Heart left ventricle (tissue), 16 donors: Measurements from ENCODE around the gene FURIN. TPM values are rescaled to one million over a fixed set of nuclear protein-coding genes. Genes with fewer than 3 reads are reported as not detected.
"Not testable (repeated sequence)": the region's sequence is repeated elsewhere in the genome, so short reads cannot be mapped to it uniquely, and the experiment has no call there.

Experiments
- ATAC-seq, 4 donors: fragments of 200-7000 bp; cut with Tn5 transposase; one replicate each; pipeline ENCODE4 v1.9.1; 2020 to 2022; ENCODE audit warnings: moderate library complexity in 4 of 4, mild to moderate bottlenecking in 3 of 4, moderate number of reproducible peaks in 1 of 4
- DNase-seq, 5 donors: peaks; one replicate each; pipeline ENCODE4 v3.0.0-alpha.2; 2020
- H3K27ac ChIP-seq, 12 donors: fragments of 200-600 bp; sonication (generic) in 4 of 12; one replicate each; pipeline versions ENCODE4 v1.5.0 to v1.8.0; 2016 to 2022; ENCODE audit warnings: mild to moderate bottlenecking in 2 of 12
- H3K27me3 ChIP-seq, 9 donors: fragments of 200-600 bp; sonication (generic) in 2 of 9; one replicate each; pipeline versions ENCODE4 v1.5.1 to v1.8.0; 2016 to 2022; ENCODE audit warnings: mild to moderate bottlenecking in 3 of 9
- H3K36me3 ChIP-seq, 9 donors: fragments of 200-600 bp; sonication (generic) in 2 of 9; one replicate each; pipeline versions ENCODE4 v1.5.0 to v1.8.0; 2018 to 2022; ENCODE audit warnings: mild to moderate bottlenecking in 2 of 9
- H3K4me1 ChIP-seq, 12 donors: fragments of 200-600 bp; sonication (generic) in 4 of 12; one replicate each; pipeline versions ENCODE4 v1.5.0 to v1.8.0; 2016 to 2022; ENCODE audit warnings: mild to moderate bottlenecking in 3 of 12
- H3K4me3 ChIP-seq, 12 donors: fragments of 200-600 bp; sonication (generic) in 4 of 12; one replicate each; pipeline versions ENCODE4 v1.5.0 to v1.8.0; 2017 to 2022; ENCODE audit warnings: mild to moderate bottlenecking in 9 of 12, moderate library complexity in 4 of 12
- H3K9me3 ChIP-seq, 12 donors: fragments of 200-600 bp; sonication (generic) in 4 of 12; one replicate each; pipeline versions ENCODE4 v1.5.0 to v1.8.0; 2016 to 2022; ENCODE audit warnings: mild to moderate bottlenecking in 1 of 12
- POLR2A ChIP-seq, 2 donors: fragments of 450-650 bp; IDR thresholded peaks; one replicate each; pipeline ENCODE4 v1.6.1; 2017; ENCODE audit warnings: antibody characterized with exemption in 2 of 2, mild to moderate bottlenecking in 2 of 2, moderate library complexity in 2 of 2
- WGBS, 4 donors: extraction: QIAGEN DNeasy Blood & Tissue Kit in 2 of 4; methylation state at CpG; one replicate each; pipeline versions ENCODE4 v1.1.5 to v1.1.7; 2013 to 2018; 5-methylcytosine and 5-hydroxymethylcytosine counted together
- intact Hi-C, 10 donors: fragments of 100-400 bp; cut with DNase I; formaldehyde crosslinking; loops; one replicate each; pipeline versions ENCODE4 v1.11.1 to v1.14.2; 2022
- polyA plus RNA-seq, 2 donors: library from polyadenylated mRNA; stranded (reverse); fragments of 200-250 nt; gene quantifications; one replicate each; pipeline ENCODE4 v1.2.3, GENCODE V29; 2013
- total RNA-seq, 9 donors: library from RNA; depleted of rRNA in 2 of 9; stranded (reverse); fragments of >200 nt in 2 of 9; fragmentation: NEBNext Ultra II Directional in 3 of 9; extraction: Animal tissue kit (Norgen Biotek cat#: 25700) in 3 of 9; gene quantifications; one replicate each; pipeline versions ENCODE4 v1.1.0 to v1.2.4, GENCODE V29; 2016 to 2023
- TF ChIP-seq, protein P1 (sequence below), 12 donors: fragments of 200-600 bp; sonication (generic) in 4 of 12; IDR thresholded peaks; one replicate each; pipeline versions ENCODE4 v1.5.0 to v1.8.0; 2018 to 2022; ENCODE audit warnings: antibody characterized with exemption in 12 of 12, mild to moderate bottlenecking in 5 of 12
- donor health status: ischemic (EF 13 %, LVEDD 7.1; RV severe dilation, severe dysfunction).
- donor health status: healthy with polysubstance abuse.
- donor health status: DM: no; HTN: yes; CAD: no.
- donor health status: DM: no; HTN: no; CAD: no.
- donor health status: ischemic (EF 25% LVEDD 6.9; RV normal size, moderate dysfunction).
- donor health status: ischemic (EF 25% LVEDD 5.7; RV mildly dilated, moderate dysfunction).
- donor health status: healthy.
- donor health status: DM: yes; HTN: yes; CAD: no.
- donor health status: ischemic (EF 35%, LVEDD 5.7; RV mildly dilated, moderate dysfunction).
- donor health status: nonischemic (EF 11% LVEDD 7.7; RV severe dilation, severe dysfunction).
- donor health status: DM: yes; HTN: yes; CAD: no.
- donor health status: PGD.
- donor health status: ischemic (EF 29% LVEDD 5.4; RV normal size, mild dysfunction).
- donor health status: nonischemic (EF 23%, LVEDD 6.1; RV moderate dilation, normal function).

FURIN gene
- total and polyA plus RNA-seq, 11 donors: 37.2 to 174 (median 64.8) TPM

DNA sequence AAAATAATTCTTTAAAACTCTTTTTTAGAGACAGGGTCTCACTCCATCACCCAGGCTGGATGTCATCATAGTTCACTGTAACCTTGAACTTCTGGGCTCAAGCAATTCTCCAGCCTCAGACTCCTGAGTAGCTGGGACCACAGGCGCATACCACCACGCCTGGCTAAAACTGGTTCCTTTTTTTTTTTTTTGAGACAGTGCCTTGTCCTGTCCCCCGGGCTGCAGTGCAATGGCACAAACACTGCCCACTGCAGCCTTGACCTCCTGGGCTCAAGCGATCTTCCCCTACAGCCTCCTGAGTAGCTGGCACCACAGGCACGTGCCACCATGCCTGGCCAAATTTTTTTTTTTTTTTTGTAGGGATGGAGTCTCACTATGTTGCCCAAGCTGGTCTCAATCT is 23.7 kb upstream of the FURIN start:
- DNase-seq (no peak), ATAC-seq (peak in 1 of 4 donors; percentile 13)
- Histone ChIP-seq H3K27me3 (no peaks in the 10 kb centered on the region), H3K4me1 (peaks cover 0 to 26% (median 0%) of the 10 kb centered on the region in 12 donors), H3K27ac (peak overlapping the region in 1 of 12 donors; percentile 80), H3K4me3 (no peak overlapping the region), H3K36me3 (no peaks in the 10 kb centered on the region), H3K9me3 (no peaks in the 10 kb centered on the region)
- intact Hi-C loops: no loop called here
- TF ChIP-seq, protein P1, sequence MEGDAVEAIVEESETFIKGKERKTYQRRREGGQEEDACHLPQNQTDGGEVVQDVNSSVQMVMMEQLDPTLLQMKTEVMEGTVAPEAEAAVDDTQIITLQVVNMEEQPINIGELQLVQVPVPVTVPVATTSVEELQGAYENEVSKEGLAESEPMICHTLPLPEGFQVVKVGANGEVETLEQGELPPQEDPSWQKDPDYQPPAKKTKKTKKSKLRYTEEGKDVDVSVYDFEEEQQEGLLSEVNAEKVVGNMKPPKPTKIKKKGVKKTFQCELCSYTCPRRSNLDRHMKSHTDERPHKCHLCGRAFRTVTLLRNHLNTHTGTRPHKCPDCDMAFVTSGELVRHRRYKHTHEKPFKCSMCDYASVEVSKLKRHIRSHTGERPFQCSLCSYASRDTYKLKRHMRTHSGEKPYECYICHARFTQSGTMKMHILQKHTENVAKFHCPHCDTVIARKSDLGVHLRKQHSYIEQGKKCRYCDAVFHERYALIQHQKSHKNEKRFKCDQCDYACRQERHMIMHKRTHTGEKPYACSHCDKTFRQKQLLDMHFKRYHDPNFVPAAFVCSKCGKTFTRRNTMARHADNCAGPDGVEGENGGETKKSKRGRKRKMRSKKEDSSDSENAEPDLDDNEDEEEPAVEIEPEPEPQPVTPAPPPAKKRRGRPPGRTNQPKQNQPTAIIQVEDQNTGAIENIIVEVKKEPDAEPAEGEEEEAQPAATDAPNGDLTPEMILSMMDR (IDR thresholded peaks at IDR 0.05): no peak
- TF ChIP-seq POLR2A (IDR thresholded peaks at IDR 0.05): no peak
- 85 to 87% (median 86%) methylated on average over 5 of the region's 5 CpGs for WGBS, 4 donors

DNA sequence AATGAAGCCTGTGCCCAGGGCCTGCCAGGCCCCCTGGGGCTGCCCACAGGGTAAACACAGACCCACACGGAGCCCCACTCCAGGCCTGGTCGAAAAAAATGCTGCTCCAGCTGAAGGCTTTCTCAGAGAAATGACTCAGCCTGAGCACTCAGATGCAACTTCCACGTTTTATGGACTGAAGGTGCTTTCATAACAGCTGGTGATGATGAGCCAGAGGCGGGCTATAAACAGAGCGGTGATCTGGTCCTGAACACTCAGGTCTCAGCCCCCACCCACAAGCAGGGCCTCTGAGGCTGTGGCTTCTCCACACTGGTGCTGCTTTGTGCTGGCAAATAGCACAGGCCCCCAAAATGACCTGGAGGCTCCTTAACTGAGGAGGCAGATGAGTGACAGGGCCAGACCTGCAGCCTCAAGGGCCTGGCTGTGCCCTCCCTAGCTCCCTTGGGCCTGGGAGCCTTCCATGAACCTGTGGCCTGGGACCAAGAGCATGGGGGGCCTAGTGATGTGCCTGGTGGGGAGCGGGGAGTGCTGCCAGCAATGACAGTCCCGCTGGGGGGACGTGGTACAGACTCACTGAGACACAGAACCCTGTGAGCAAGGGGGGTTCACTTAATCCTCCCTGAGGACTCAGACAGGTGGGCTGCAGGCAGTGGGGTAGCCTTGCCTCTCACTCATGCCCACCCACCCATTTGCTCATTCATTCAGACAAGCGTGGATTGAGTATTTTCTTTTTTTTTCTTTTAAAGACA is 23.0 kb upstream of the FURIN start:
- H3K4me1 ChIP-seq: peaks cover 0 to 25% (median 0%) of the 10 kb centered on the region in 12 donors
- H3K27me3 ChIP-seq: no peaks in the 10 kb centered on the region
- H3K4me3 ChIP-seq: no peak overlapping the region
- H3K9me3 ChIP-seq: no peaks in the 10 kb centered on the region
- H3K27ac ChIP-seq: peak overlapping the region in 1 of 12 donors; percentile 80
- peak in 3 of 4 donors; percentile 22 to 77 (median 50) for ATAC-seq
- no peaks in the 10 kb centered on the region for H3K36me3 ChIP-seq
- DNase-seq: peak in 2 of 5 donors; percentile 28 to 40
- TF ChIP-seq, protein P1 (IDR thresholded peaks at IDR 0.05): no peak
- no peak for TF ChIP-seq POLR2A (IDR thresholded peaks at IDR 0.05)
- 81 to 90% (median 85%) methylated on average over 7 to 9 of the region's 9 CpGs for WGBS, 4 donors
- intact Hi-C loops: no loop called here

DNA sequence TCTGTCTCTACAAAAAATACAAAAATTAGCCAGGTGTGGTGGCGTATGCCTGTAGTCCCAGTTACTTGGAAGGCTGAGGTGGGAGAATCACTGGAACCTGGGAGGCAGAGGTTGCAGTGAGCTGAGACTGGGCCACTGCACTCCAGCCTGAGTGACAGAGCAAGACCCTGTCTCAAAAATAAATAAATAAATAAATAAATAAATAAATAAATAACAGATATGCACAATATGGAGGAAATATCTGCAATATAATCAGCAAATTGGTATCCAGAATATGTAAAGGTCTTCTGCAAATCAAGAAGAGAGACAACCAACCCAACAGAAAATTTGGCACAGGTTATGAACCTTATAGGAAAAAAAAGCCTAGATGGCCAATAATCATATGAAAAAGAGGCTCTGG is 19.0 kb upstream of the FURIN start:
- H3K9me3 ChIP-seq, H3K27me3 ChIP-seq, H3K4me3 ChIP-seq, DNase-seq, ATAC-seq, H3K36me3 ChIP-seq, intact Hi-C loops, H3K27ac ChIP-seq: not testable (repeated sequence)
- WGBS, 4 donors: 92 to 100% (median 97%) methylated on average over 1 of the region's 1 CpG
- H3K4me1 ChIP-seq: peaks cover 0 to 32% (median 0%) of the 10 kb centered on the region in 12 donors

DNA sequence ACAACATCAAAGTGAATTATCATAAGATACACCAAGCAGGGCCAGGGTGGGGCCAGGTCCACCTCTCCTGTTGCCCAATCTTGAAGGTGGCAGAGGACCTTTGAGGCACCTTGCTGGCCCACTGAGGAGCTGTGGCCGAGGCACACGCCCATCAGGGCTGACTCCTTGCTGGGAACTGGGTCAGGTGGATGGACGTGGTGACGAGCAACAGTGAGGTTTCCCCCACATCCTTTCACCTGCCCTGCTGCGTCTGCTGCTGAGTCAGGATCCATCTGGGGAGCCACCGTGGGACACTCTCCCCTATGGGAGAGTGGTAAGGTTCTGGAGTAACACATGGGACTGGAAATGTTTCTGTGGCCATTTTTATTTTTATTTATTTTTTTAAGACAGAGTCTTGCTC is 17.3 kb upstream of the FURIN start:
- DNase-seq (no peak), ATAC-seq (no peak)
- H3K9me3 ChIP-seq: no peaks in the 10 kb centered on the region
- no peaks in the 10 kb centered on the region for H3K36me3 ChIP-seq
- intact Hi-C loops: no loop called here
- no peak overlapping the region for H3K4me3 ChIP-seq
- H3K4me1 ChIP-seq: peaks cover 0 to 17% (median 0%) of the 10 kb centered on the region in 12 donors
- WGBS, 4 donors: 81 to 92% (median 83%) methylated on average over 6 of the region's 6 CpGs
- no peaks in the 10 kb centered on the region for H3K27me3 ChIP-seq
- no peak for TF ChIP-seq POLR2A (IDR thresholded peaks at IDR 0.05)
- H3K27ac ChIP-seq: no peak overlapping the region

DNA sequence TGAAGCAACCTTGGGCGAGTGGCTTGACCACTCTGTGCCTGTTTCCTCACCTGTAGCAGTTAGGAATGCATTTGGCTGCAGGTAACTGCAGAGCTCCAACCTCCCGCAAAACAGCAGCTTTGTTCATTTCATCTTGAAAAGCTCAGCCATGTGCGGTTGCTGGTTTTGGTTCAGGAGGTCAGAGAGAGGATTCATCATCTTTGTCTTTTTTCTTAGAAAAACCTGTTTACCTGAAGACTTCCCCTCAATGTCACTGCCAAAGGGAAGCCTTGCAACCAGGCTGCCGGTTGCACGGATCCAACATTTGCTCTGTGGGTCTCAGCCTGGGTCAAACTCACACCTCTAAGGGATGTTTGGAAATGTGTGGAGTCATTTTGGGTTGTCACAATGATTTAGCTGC is 16.4 kb upstream of the FURIN start:
- TF ChIP-seq, protein P1 (IDR thresholded peaks at IDR 0.05): no peak
- TF ChIP-seq POLR2A (IDR thresholded peaks at IDR 0.05): no peak
- no peak overlapping the region for H3K27ac ChIP-seq
- no peaks in the 10 kb centered on the region for H3K27me3 ChIP-seq
- intact Hi-C loops: no loop called here
- WGBS, 4 donors: 85 to 88% (median 86%) methylated on average over 5 of the region's 5 CpGs
- H3K4me3 ChIP-seq: no peak overlapping the region
- DNase-seq (no peak), ATAC-seq (no peak)
- no peaks in the 10 kb centered on the region for H3K36me3 ChIP-seq
- H3K4me1 ChIP-seq: peaks cover 0 to 23% (median 0%) of the 10 kb centered on the region in 12 donors
- no peaks in the 10 kb centered on the region for H3K9me3 ChIP-seq
